ENCODE data around the gene PGAP1. TPM values are rescaled to one million over a fixed set of nuclear protein-coding genes. Genes with fewer than 3 reads are reported as not detected.
A peak's percentile ranks its signal among the peaks of the same experiment; 100 is the strongest.

PGAP1 gene
- total and polyA plus RNA-seq, 9 donors, result 11.9 to 22.1 (median 16.8) TPM

- no peaks in the 10 kb centered on the region for H3K9me3 ChIP-seq (replicated peaks; ENCODE audit: control insufficient read depth, low read depth, low read length)
- H3K4me3 ChIP-seq (ENCODE audit: low read length), result no peak overlapping the region
- peak; percentile 16 for DNase-seq
- no peaks in the 10 kb centered on the region for H3K27me3 ChIP-seq (ENCODE audit: control insufficient read depth, insufficient read depth, low read length)
- H3K4me1 ChIP-seq (ENCODE audit: control insufficient read depth, insufficient read depth, low read length), result no peaks in the 10 kb centered on the region
- H3K36me3 ChIP-seq (ENCODE audit: control insufficient read depth, insufficient read depth, low read length), result peaks cover 2% of the 10 kb centered on the region
- H3K27ac ChIP-seq (ENCODE audit: low read length), result no peak overlapping the region
Measured at GRCh38 chr2:196849895-196850294, 76.6 kb downstream of the PGAP1 start.

DNA sequence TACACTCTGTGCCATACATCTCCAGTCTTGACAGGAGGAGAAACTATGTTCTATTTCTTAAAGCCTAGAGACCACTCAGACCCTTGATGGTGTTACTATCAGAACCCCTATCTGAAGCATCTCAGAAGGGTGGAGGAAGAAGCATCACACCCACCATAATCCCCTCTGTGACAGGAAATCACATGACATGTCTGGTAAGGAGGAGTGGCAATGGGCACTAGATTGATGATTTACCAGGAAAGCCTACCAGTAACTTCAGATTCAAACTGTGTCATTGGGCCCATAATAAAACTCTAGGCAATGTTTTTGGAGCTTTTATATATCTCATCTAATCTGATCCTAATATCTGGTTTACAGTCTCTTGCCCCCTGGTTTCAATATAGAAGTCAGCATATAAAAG is 80.2 kb downstream of the PGAP1 start:
- Histone ChIP-seq H3K4me1 (ENCODE audit: control insufficient read depth, insufficient read depth, low read length) (no peaks in the 10 kb centered on the region), H3K4me3 (ENCODE audit: low read length) (no peak overlapping the region), H3K9me3 (replicated peaks; ENCODE audit: control insufficient read depth, low read depth, low read length) (no peaks in the 10 kb centered on the region), H3K27me3 (ENCODE audit: control insufficient read depth, insufficient read depth, low read length) (no peaks in the 10 kb centered on the region), H3K27ac (ENCODE audit: low read length) (no peak overlapping the region), H3K36me3 (ENCODE audit: control insufficient read depth, insufficient read depth, low read length) (peaks cover 4% of the 10 kb centered on the region)
- no peak for DNase-seq

DNA sequence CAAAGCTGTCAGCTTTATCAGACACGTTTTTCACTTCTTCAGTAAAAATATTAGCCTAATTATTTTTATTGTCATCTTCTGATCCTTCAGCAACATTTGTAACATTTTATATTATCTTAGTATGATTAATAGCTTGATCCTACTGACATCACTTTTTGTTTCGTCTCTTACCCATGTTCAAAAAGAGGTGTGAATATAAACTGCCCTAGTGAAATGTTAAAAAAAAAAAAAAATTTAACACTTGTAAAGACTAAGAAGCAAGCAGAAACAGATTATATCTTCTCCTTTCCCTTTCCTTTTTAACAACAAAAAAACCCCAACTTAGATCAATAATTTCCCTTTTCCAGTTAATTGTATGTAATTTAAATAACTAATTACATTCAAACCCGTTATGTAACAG is 81.1 kb downstream of the PGAP1 start:
- Histone ChIP-seq H3K36me3 (ENCODE audit: control insufficient read depth, insufficient read depth, low read length) (peaks cover 4% of the 10 kb centered on the region), H3K4me3 (ENCODE audit: low read length) (no peak overlapping the region), H3K4me1 (ENCODE audit: control insufficient read depth, insufficient read depth, low read length) (no peaks in the 10 kb centered on the region), H3K9me3 (replicated peaks; ENCODE audit: control insufficient read depth, low read depth, low read length) (no peaks in the 10 kb centered on the region), H3K27ac (ENCODE audit: low read length) (no peak overlapping the region), H3K27me3 (ENCODE audit: control insufficient read depth, insufficient read depth, low read length) (no peaks in the 10 kb centered on the region)
- no peak for DNase-seq
- WGBS (ENCODE audit: insufficient coverage), result no CpG with 5 or more reads among the region's 3 CpGs

GRCh38 chr2:196840171-196840570 is 86.3 kb downstream of the PGAP1 start:
- WGBS (ENCODE audit: insufficient coverage), result no CpG with 5 or more reads among the region's 2 CpGs

GRCh38 chr2:196839574-196839973 is 86.9 kb downstream of the PGAP1 start:
- Histone ChIP-seq H3K27me3 (ENCODE audit: control insufficient read depth, insufficient read depth, low read length) (no peaks in the 10 kb centered on the region), H3K27ac (ENCODE audit: low read length) (no peak overlapping the region), H3K9me3 (replicated peaks; ENCODE audit: control insufficient read depth, low read depth, low read length) (no peaks in the 10 kb centered on the region), H3K36me3 (ENCODE audit: control insufficient read depth, insufficient read depth, low read length) (peaks cover 14% of the 10 kb centered on the region), H3K4me3 (ENCODE audit: low read length) (no peak overlapping the region), H3K4me1 (ENCODE audit: control insufficient read depth, insufficient read depth, low read length) (no peaks in the 10 kb centered on the region)
- WGBS (ENCODE audit: insufficient coverage), result no CpG with 5 or more reads among the region's 2 CpGs
- no peak for DNase-seq

More at GRCh38 chr2:196840171-196840570, 86.3 kb downstream of the PGAP1 start:
- Histone ChIP-seq H3K4me3 (ENCODE audit: low read length) (no peak overlapping the region), H3K27ac (ENCODE audit: low read length) (no peak overlapping the region), H3K36me3 (ENCODE audit: control insufficient read depth, insufficient read depth, low read length) (peaks cover 14% of the 10 kb centered on the region), H3K4me1 (ENCODE audit: control insufficient read depth, insufficient read depth, low read length) (no peaks in the 10 kb centered on the region), H3K27me3 (ENCODE audit: control insufficient read depth, insufficient read depth, low read length) (no peaks in the 10 kb centered on the region), H3K9me3 (replicated peaks; ENCODE audit: control insufficient read depth, low read depth, low read length) (no peaks in the 10 kb centered on the region)
- DNase-seq, result no peak

GRCh38 chr2:196836440-196836839 is 90.1 kb downstream of the PGAP1 start:
- Histone ChIP-seq H3K4me1 (ENCODE audit: control insufficient read depth, insufficient read depth, low read length) (no peaks in the 10 kb centered on the region), H3K9me3 (replicated peaks; ENCODE audit: control insufficient read depth, low read depth, low read length) (no peaks in the 10 kb centered on the region), H3K27ac (ENCODE audit: low read length) (no peak overlapping the region), H3K4me3 (ENCODE audit: low read length) (no peak overlapping the region), H3K36me3 (ENCODE audit: control insufficient read depth, insufficient read depth, low read length) (peaks cover 12% of the 10 kb centered on the region), H3K27me3 (ENCODE audit: control insufficient read depth, insufficient read depth, low read length) (no peaks in the 10 kb centered on the region)
- no peak for DNase-seq

GRCh38 chr2:196830701-196831100 is 95.8 kb downstream of the PGAP1 start:
- Histone ChIP-seq H3K27ac (ENCODE audit: low read length) (no peak overlapping the region), H3K27me3 (ENCODE audit: control insufficient read depth, insufficient read depth, low read length) (no peaks in the 10 kb centered on the region), H3K9me3 (replicated peaks; ENCODE audit: control insufficient read depth, low read depth, low read length) (no peaks in the 10 kb centered on the region), H3K4me3 (ENCODE audit: low read length) (no peak overlapping the region), H3K4me1 (ENCODE audit: control insufficient read depth, insufficient read depth, low read length) (no peaks in the 10 kb centered on the region), H3K36me3 (ENCODE audit: control insufficient read depth, insufficient read depth, low read length) (no peaks in the 10 kb centered on the region)
- WGBS (ENCODE audit: insufficient coverage), result no CpG with 5 or more reads among the region's 1 CpG
- no peak for DNase-seq

GRCh38 chr2:196827356-196827755 is 99.2 kb downstream of the PGAP1 start:
- Histone ChIP-seq H3K9me3 (replicated peaks; ENCODE audit: control insufficient read depth, low read depth, low read length) (no peaks in the 10 kb centered on the region), H3K27ac (ENCODE audit: low read length) (no peak overlapping the region), H3K36me3 (ENCODE audit: control insufficient read depth, insufficient read depth, low read length) (no peaks in the 10 kb centered on the region), H3K4me1 (ENCODE audit: control insufficient read depth, insufficient read depth, low read length) (no peaks in the 10 kb centered on the region), H3K27me3 (ENCODE audit: control insufficient read depth, insufficient read depth, low read length) (no peaks in the 10 kb centered on the region), H3K4me3 (ENCODE audit: low read length) (no peak overlapping the region)
- WGBS (ENCODE audit: insufficient coverage), result no CpG with 5 or more reads among the region's 2 CpGs
- DNase-seq, result no peak

DNA sequence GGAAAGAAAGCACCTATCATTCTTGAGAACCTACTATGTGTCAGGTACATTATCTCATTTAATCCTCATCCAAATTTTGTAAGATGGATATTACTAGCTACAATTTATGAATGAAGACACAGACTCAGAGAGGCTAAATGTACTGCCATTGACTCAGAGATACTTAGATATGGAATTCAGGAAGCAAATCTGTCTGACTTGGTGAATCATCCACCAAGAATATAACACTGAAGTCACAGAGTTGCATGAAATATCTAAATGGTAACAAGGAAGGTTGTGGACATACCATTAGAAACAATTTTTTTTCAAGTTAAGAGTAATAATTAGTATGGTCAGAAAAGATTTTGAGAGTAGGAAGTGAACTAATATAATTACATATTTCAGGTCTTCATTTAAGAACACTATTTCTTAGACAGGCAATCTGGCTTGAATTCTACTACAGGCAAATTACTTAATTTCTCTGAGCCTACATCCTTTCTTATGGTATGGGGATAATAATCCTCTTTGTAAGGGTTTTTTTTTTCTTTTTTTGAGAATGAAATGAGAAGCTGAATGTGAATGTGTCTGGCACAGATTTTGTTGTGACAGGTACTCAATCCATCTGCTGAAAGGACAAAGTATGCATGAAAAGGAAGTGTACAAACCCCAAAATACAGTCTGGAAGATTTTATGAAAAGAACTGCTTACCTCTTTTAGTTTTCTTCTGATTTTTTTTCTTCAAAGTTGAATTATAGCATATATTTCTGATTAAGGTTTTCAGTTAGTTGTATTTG is 102.6 kb downstream of the PGAP1 start:
- no peaks in the 10 kb centered on the region for H3K36me3 ChIP-seq (ENCODE audit: control insufficient read depth, insufficient read depth, low read length)
- no peak for DNase-seq
- H3K27me3 ChIP-seq (ENCODE audit: control insufficient read depth, insufficient read depth, low read length), result no peaks in the 10 kb centered on the region
- H3K4me1 ChIP-seq (ENCODE audit: control insufficient read depth, insufficient read depth, low read length), result no peaks in the 10 kb centered on the region
- H3K9me3 ChIP-seq (replicated peaks; ENCODE audit: control insufficient read depth, low read depth, low read length), result no peaks in the 10 kb centered on the region
- H3K4me3 ChIP-seq (ENCODE audit: low read length), result no peak overlapping the region
- no peak overlapping the region for H3K27ac ChIP-seq (ENCODE audit: low read length)

- Histone ChIP-seq H3K36me3 (ENCODE audit: control insufficient read depth, insufficient read depth, low read length) (no peaks in the 10 kb centered on the region), H3K27ac (ENCODE audit: low read length) (no peak overlapping the region), H3K4me3 (ENCODE audit: low read length) (no peak overlapping the region), H3K27me3 (ENCODE audit: control insufficient read depth, insufficient read depth, low read length) (no peaks in the 10 kb centered on the region), H3K9me3 (replicated peaks; ENCODE audit: control insufficient read depth, low read depth, low read length) (peaks cover 7% of the 10 kb centered on the region), H3K4me1 (ENCODE audit: control insufficient read depth, insufficient read depth, low read length) (no peaks in the 10 kb centered on the region)
- no CpG with 5 or more reads among the region's 1 CpG for WGBS (ENCODE audit: insufficient coverage)
- no peak for DNase-seq
Measured at GRCh38 chr2:196821195-196821594, 105.3 kb downstream of the PGAP1 start.

GRCh38 chr2:196809260-196809659 is 117.2 kb downstream of the PGAP1 start, which contains the start of gene C2orf66:
TSS of gene C2orf66 (minus strand) at chr2:196809355. CDS start at chr2:196809336, 19 bp downstream.
- no peaks in the 10 kb centered on the region for H3K9me3 ChIP-seq (replicated peaks; ENCODE audit: control insufficient read depth, low read depth, low read length)
- no CpG with 5 or more reads among the region's 1 CpG for WGBS (ENCODE audit: insufficient coverage)

More at GRCh38 chr2:196809260-196809659, 117.2 kb downstream of the PGAP1 start, which contains the start of gene C2orf66:
- Histone ChIP-seq H3K4me1 (ENCODE audit: control insufficient read depth, insufficient read depth, low read length) (no peaks in the 10 kb centered on the region), H3K36me3 (ENCODE audit: control insufficient read depth, insufficient read depth, low read length) (no peaks in the 10 kb centered on the region), H3K4me3 (ENCODE audit: low read length) (no peak within 1 kb of the TSS), H3K27me3 (ENCODE audit: control insufficient read depth, insufficient read depth, low read length) (no peaks in the 10 kb centered on the region), H3K27ac (ENCODE audit: low read length) (no peak within 1 kb of the TSS)
- no peak for DNase-seq

Measured in muscle of leg (tissue), 11 donors.